Activated CD8-positive, alpha-beta memory T cell treated with anti-CD3 and anti-CD28 coated beads, Interleukin-2, amount 10 ng/mL, durations not matched to agents 7 days and 5 days (primary cell): Measurements from ENCODE around the gene ATP6V0C. TPM values are rescaled to one million over a fixed set of nuclear protein-coding genes. Genes with fewer than 3 reads are reported as not detected.

Experiments
- ATAC-seq: fragments of 150-1000 bp; cut with Tn5 transposase; one replicate; pipeline ENCODE4 v1.10.0; 2021; ENCODE audit warnings: moderate library complexity
- CTCF ChIA-PET: fragments of 350-600 bp; sonication (Branson Sonifier 250); formaldehyde crosslinking; loops from one replicate; lab custom pipeline; 2021; ENCODE audit warnings: antibody characterized with exemption; lab: Charles Lee
- DNase-seq: peaks from one replicate; pipeline ENCODE4 v3.0.0-alpha.2; 2020
- H3K27ac Mint-ChIP-seq: one replicate; pipeline ENCODE4 v1.8.0; 2021; ENCODE audit warnings: mild to moderate bottlenecking, mixed read lengths
- H3K27me3 Mint-ChIP-seq: one replicate; pipeline ENCODE4 v1.8.0; 2021; ENCODE audit warnings: mixed read lengths
- H3K36me3 Mint-ChIP-seq: one replicate; pipeline ENCODE4 v1.8.0; 2021; ENCODE audit warnings: mild to moderate bottlenecking, mixed read lengths
- H3K4me1 Mint-ChIP-seq: one replicate; pipeline ENCODE4 v1.8.0; 2021; ENCODE audit warnings: mixed read lengths
- H3K4me3 Mint-ChIP-seq: one replicate; pipeline ENCODE4 v1.8.0; 2021; ENCODE audit warnings: mild to moderate bottlenecking, moderate library complexity, mixed read lengths
- H3K9me3 Mint-ChIP-seq: one replicate; pipeline ENCODE4 v1.8.0; 2022; ENCODE audit warnings: low read depth, mixed read lengths
- total RNA-seq, 2 experiments: library from RNA; stranded (reverse); gene quantifications; one replicate each; pipeline ENCODE4 v1.2.3, GENCODE V29; 2021

ATP6V0C gene
- total RNA-seq, 2 experiments from 2014 or later, result 104 to 121 TPM

GRCh38 chr16:2487903-2488531, 25.7 kb upstream of the ATP6V0C start:
- H3K27ac Mint-ChIP-seq, result no peak overlapping the region
- peaks cover 17% of the 10 kb centered on the region for H3K4me1 Mint-ChIP-seq
- no peaks in the 10 kb centered on the region for H3K9me3 Mint-ChIP-seq
- no peak overlapping the region for H3K4me3 Mint-ChIP-seq
- CTCF ChIA-PET, result interaction anchor here (0.7 to 2.9 kb wide), 7 partner anchors 11 to 148 kb away, joined by 3 to 10 read pairs (median 6); partner anchors contain the start of genes ABCA3 and TBC1D24
- no peak for ATAC-seq
- no peaks in the 10 kb centered on the region for H3K36me3 Mint-ChIP-seq
- H3K27me3 Mint-ChIP-seq, result no peaks in the 10 kb centered on the region
- DNase-seq, result no peak

GRCh38 chr16:2489581-2489980, 24.2 kb upstream of the ATP6V0C start:
- no peak overlapping the region for H3K4me3 Mint-ChIP-seq
- H3K27me3 Mint-ChIP-seq, result no peaks in the 10 kb centered on the region
- CTCF ChIA-PET, result interaction anchor here (1.7 to 2.9 kb wide), 3 partner anchors 11 to 15 kb away, joined by 4 to 10 read pairs (median 6); partner anchors contain the start of gene TBC1D24
- H3K4me1 Mint-ChIP-seq, result peaks cover 17% of the 10 kb centered on the region
- DNase-seq, result no peak
- no peaks in the 10 kb centered on the region for H3K9me3 Mint-ChIP-seq
- ATAC-seq, result no peak
- no peak overlapping the region for H3K27ac Mint-ChIP-seq
- H3K36me3 Mint-ChIP-seq, result no peaks in the 10 kb centered on the region

DNA sequence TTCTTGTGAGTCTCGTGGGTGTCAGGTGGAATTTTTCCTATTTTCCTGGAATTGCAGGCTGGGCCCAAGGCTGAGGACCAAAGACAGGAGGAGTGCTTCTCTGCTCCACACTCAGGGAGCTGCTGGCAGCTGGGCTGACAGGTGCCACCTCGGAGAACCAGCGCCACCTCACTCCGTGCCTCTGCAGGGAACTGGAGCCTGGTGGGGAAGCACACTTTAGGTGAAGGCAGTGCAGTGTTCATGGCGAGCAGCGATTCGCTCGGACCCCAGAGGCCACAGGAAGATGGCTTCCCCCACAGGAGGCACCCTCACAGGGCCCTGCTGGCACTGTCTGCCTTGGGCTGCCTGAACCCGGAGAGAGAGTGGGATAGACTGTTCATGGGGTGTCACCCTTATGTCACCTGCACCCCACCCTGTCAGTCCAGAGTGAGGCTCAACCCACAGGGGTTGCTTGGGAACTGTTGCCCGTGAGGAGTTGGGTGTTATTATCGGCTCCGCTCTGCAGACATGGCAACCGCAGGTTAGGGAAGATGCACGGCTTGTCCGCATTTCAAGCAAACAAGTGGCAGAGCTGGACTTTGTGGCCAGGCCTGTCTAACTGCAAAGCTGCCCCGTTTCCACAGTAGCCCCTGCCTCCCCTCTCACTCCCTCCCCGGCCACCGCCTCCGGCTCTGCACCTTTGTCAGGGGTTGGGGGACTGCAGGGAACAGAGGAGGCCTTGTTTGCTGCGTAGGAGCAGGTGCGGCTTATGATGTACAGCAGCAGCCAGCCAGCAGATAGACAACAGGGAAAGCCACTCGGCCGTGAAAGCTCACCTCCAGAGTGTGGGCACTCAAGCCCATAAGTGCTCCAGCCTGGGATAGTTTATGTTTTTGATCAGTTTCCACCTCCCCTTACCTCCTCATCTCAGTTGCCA, 23.3 kb upstream of the ATP6V0C start:
- no peaks in the 10 kb centered on the region for H3K36me3 Mint-ChIP-seq
- no peaks in the 10 kb centered on the region for H3K9me3 Mint-ChIP-seq
- H3K27me3 Mint-ChIP-seq, result no peaks in the 10 kb centered on the region
- no peak for DNase-seq
- CTCF ChIA-PET, result interaction anchor here (1.9 to 2.9 kb wide), 2 partner anchors 10 to 13 kb away, joined by 4 to 10 read pairs; no protein-coding TSS in a partner anchor
- H3K4me3 Mint-ChIP-seq, result no peak overlapping the region
- no peak overlapping the region for H3K27ac Mint-ChIP-seq
- no peak for ATAC-seq
- H3K4me1 Mint-ChIP-seq, result peaks cover 17% of the 10 kb centered on the region

- H3K9me3 Mint-ChIP-seq, result no peaks in the 10 kb centered on the region
- CTCF ChIA-PET, result no interaction called here
- no peaks in the 10 kb centered on the region for H3K27me3 Mint-ChIP-seq
- peaks cover 4% of the 10 kb centered on the region for H3K4me1 Mint-ChIP-seq
- no peaks in the 10 kb centered on the region for H3K36me3 Mint-ChIP-seq
- no peak overlapping the region for H3K4me3 Mint-ChIP-seq
- DNase-seq, result no peak
- ATAC-seq, result no peak
- no peak overlapping the region for H3K27ac Mint-ChIP-seq
Measured at GRCh38 chr16:2492292-2492691, 21.5 kb upstream of the ATP6V0C start.

DNA sequence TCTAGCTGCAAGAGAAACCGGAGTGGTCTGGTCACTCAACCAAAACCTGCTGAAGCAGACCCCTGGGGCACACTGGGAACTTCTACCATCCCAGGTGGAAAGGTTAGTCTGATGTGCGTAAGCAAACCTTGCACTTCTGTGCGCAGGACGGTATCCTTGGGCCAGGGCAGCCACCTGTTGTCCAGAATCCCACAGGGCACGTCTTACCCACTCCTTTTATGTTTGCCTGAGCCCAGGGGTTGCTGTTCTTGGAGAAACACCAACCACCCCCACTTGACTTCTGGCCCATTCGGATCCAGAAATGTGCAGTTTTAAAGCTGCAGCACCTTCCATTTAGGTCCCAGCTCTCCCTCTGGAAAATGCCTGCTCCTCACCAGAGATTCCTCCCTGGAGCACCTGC, 20.1 kb upstream of the ATP6V0C start:
- Mint-ChIP-seq H3K9me3 (no peaks in the 10 kb centered on the region), H3K27ac (no peak overlapping the region), H3K4me3 (no peak overlapping the region), H3K36me3 (peaks cover 2% of the 10 kb centered on the region), H3K4me1 (no peaks in the 10 kb centered on the region), H3K27me3 (no peaks in the 10 kb centered on the region)
- no peak for DNase-seq
- no peak for ATAC-seq
- CTCF ChIA-PET, result no interaction called here

GRCh38 chr16:2494616-2495015, 19.1 kb upstream of the ATP6V0C start:
- CTCF ChIA-PET, result interaction anchor here (1.5 kb wide), 1 partner anchor 154 kb away, joined by 3 read pairs; the partner anchor contains the start of gene ABCA3
- ATAC-seq, result no peak
- H3K36me3 Mint-ChIP-seq, result peaks cover 2% of the 10 kb centered on the region

GRCh38 chr16:2495041-2495440, 18.7 kb upstream of the ATP6V0C start:
- CTCF ChIA-PET, result interaction anchor here (1.5 kb wide), 1 partner anchor 155 kb away, joined by 3 read pairs; the partner anchor contains the start of gene ABCA3
- Mint-ChIP-seq H3K4me3 (no peak overlapping the region), H3K27me3 (no peaks in the 10 kb centered on the region), H3K36me3 (peaks cover 2% of the 10 kb centered on the region), H3K9me3 (no peaks in the 10 kb centered on the region), H3K4me1 (no peaks in the 10 kb centered on the region), H3K27ac (no peak overlapping the region)
- no peak for DNase-seq
- ATAC-seq, result no peak

More at GRCh38 chr16:2494616-2495015, 19.1 kb upstream of the ATP6V0C start:
- Mint-ChIP-seq H3K27me3 (no peaks in the 10 kb centered on the region), H3K4me1 (no peaks in the 10 kb centered on the region), H3K4me3 (no peak overlapping the region), H3K27ac (no peak overlapping the region), H3K9me3 (no peaks in the 10 kb centered on the region)
- no peak for DNase-seq

GRCh38 chr16:2496223-2497115, 17.3 kb upstream of the ATP6V0C start:
- H3K4me1 Mint-ChIP-seq, result no peaks in the 10 kb centered on the region
- peaks cover 2% of the 10 kb centered on the region for H3K36me3 Mint-ChIP-seq
- H3K27me3 Mint-ChIP-seq, result no peaks in the 10 kb centered on the region
- H3K4me3 Mint-ChIP-seq, result no peak overlapping the region
- H3K27ac Mint-ChIP-seq, result no peak overlapping the region
- DNase-seq (no peak), ATAC-seq (no peak)
- no peaks in the 10 kb centered on the region for H3K9me3 Mint-ChIP-seq
- CTCF ChIA-PET, result interaction anchor here (0.6 to 1.3 kb wide), 2 partner anchors 14 to 159 kb away, joined by 4 read pairs; no protein-coding TSS in a partner anchor

DNA sequence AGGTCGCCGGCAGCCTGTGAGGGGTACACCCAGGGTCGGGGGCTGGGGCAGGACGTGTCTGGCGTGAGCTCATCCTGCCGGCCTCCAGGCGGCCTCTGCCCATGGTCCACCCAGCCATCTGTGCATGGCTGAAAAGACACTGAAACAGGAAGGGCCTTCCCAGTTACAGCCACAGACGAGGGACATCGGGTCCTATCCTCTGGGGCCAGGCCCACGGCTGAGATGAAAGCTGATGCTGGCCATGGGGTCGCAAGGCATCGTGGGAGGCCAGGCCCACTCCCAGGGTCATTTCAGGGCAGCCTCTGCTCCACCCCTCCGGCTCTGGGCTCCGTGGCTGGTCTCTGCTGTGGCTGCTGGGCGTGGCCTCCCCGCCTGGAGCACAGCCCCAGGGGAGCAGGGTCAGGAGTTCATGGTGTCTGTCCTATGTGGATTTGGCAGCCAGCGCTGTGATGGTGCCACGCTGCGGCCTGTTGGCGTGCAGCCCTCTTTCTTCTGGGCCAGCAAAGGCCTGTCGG, 16.6 kb upstream of the ATP6V0C start:
- H3K4me1 Mint-ChIP-seq, result no peaks in the 10 kb centered on the region
- no peak overlapping the region for H3K4me3 Mint-ChIP-seq
- DNase-seq (no peak), ATAC-seq (no peak)
- peaks cover 2% of the 10 kb centered on the region for H3K36me3 Mint-ChIP-seq
- no peaks in the 10 kb centered on the region for H3K27me3 Mint-ChIP-seq
- H3K9me3 Mint-ChIP-seq, result no peaks in the 10 kb centered on the region
- CTCF ChIA-PET, result no interaction called here
- H3K27ac Mint-ChIP-seq, result no peak overlapping the region

- H3K9me3 Mint-ChIP-seq, result no peaks in the 10 kb centered on the region
- no peak overlapping the region for H3K27ac Mint-ChIP-seq
- peaks cover 2% of the 10 kb centered on the region for H3K36me3 Mint-ChIP-seq
- no peak overlapping the region for H3K4me3 Mint-ChIP-seq
- H3K4me1 Mint-ChIP-seq, result no peaks in the 10 kb centered on the region
- CTCF ChIA-PET, result interaction anchor here (1.2 kb wide), 1 partner anchor 10 kb away, joined by 4 read pairs; no protein-coding TSS in a partner anchor
- DNase-seq (no peak), ATAC-seq (no peak)
- no peaks in the 10 kb centered on the region for H3K27me3 Mint-ChIP-seq
Measured at GRCh38 chr16:2497695-2498484, 15.9 kb upstream of the ATP6V0C start.

GRCh38 chr16:2498531-2499253, 15.1 kb upstream of the ATP6V0C start:
- Mint-ChIP-seq H3K4me1 (no peaks in the 10 kb centered on the region), H3K9me3 (no peaks in the 10 kb centered on the region), H3K36me3 (peaks cover 2% of the 10 kb centered on the region), H3K4me3 (no peak overlapping the region), H3K27ac (no peak overlapping the region), H3K27me3 (no peaks in the 10 kb centered on the region)
- ATAC-seq (no peak), DNase-seq (no peak)
- CTCF ChIA-PET, result interaction anchor here (1.2 kb wide), 1 partner anchor 10 kb away, joined by 4 read pairs; no protein-coding TSS in a partner anchor
